HG03432 (cell line): ENCODE measurements around the gene ATF2.
A peak's percentile ranks its signal among the peaks of the same experiment; 100 is the strongest.

Source experiments
- ATAC-seq: cut with Tn5 transposase; IDR thresholded peaks from one replicate; pipeline ENCODE4 v1.9.1; 2021; ENCODE audit warnings: mild to moderate bottlenecking, moderate library complexity; ENCODE audit not compliant: unreplicated experiment

The ATF2 gene

GRCh38 chr2:175030380-175031271 lies 137.4 kb downstream of the ATF2 start:
- ATAC-seq, result peak; percentile 56

- ATAC-seq, result no peak
These were observed 140.2 kb downstream of the ATF2 start for GRCh38 chr2:175027755-175028154.

GRCh38 chr2:175026385-175026784 lies 141.6 kb downstream of the ATF2 start:
- no peak for ATAC-seq

GRCh38 chr2:175025946-175026345 lies 142.1 kb downstream of the ATF2 start:
- ATAC-seq, result no peak

- ATAC-seq, result no peak
These were observed 142.8 kb downstream of the ATF2 start for GRCh38 chr2:175025233-175025632.

GRCh38 chr2:175022923-175023322 lies 145.1 kb downstream of the ATF2 start:
- no peak for ATAC-seq
